GM23248 (cell line): ENCODE data around the gene PRG2.

Experiments used
- EZH2 ChIP-seq: fragments of 200-600 bp; sonication (generic); IDR thresholded peaks from 2 replicates; pipeline ENCODE4 v1.6.1; 2018; ENCODE audit warnings: antibody characterized with exemption, mild to moderate bottlenecking; ENCODE audit not compliant: insufficient read depth, poor library complexity, severe bottlenecking
- EZH2phosphoT487 ChIP-seq: fragments of 200-600 bp; sonication (generic); IDR thresholded peaks from 2 replicates; pipeline ENCODE4 v1.6.1; 2018; ENCODE audit warnings: antibody characterized with exemption, moderate library complexity, mild to moderate bottlenecking, low read depth; ENCODE audit not compliant: insufficient read depth

DNA sequence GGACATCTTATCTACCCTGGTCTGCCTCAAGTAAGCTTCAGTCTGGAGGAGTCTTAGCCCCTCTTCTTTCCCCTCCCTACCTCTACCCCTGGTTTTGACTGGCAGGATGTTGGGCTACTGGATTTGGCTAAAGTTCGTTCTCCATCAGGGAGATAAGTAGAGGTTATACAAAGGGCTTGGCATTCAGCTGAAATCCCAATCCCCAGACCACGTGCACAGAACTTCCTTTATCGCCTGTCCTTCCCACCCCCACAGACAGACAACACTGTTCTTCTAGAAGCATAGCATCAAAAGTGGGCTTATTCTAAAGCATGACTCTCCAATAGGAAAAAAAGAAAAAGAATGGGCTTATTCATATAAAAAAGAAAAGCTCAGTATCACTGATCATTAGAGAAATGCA is 17.3 kb downstream of the PRG2 start:
- TF ChIP-seq EZH2: no peak
- TF ChIP-seq EZH2phosphoT487: no peak
